Mesendoderm (in vitro differentiated cells): ENCODE data around the gene ISG20L2.

Experiments
- DNase-seq: peaks from one replicate; pipeline ENCODE4 v3.0.0; 2013
- H2AK5ac ChIP-seq: 2 replicates; pipeline ENCODE4 v1.6.1; 2013; ENCODE audit warnings: low read length, inconsistent platforms
- H2BK120ac ChIP-seq: 2 replicates; pipeline ENCODE4 v1.6.1; 2013; ENCODE audit warnings: low read depth, mild to moderate bottlenecking, low read length, moderate library complexity, mixed read lengths
- H2BK15ac ChIP-seq: replicated peaks from 2 replicates; pipeline ENCODE4 v1.6.1; 2013; ENCODE audit warnings: low read depth, mild to moderate bottlenecking, moderate library complexity
- H2BK5ac ChIP-seq: 2 replicates; pipeline ENCODE4 v1.6.1; 2013; ENCODE audit warnings: low read length, inconsistent platforms
- H3K18ac ChIP-seq: 2 replicates; pipeline ENCODE4 v1.6.1; 2013; ENCODE audit warnings: mild to moderate bottlenecking, low read length, mixed read lengths
- H3K23ac ChIP-seq: one replicate; pipeline ENCODE4 v1.6.1; 2013; ENCODE audit warnings: low read length
- H3K27ac ChIP-seq: 2 replicates; pipeline ENCODE4 v1.5.1; 2013; ENCODE audit warnings: low read depth, mild to moderate bottlenecking, inconsistent platforms, low read length, moderate library complexity
- H3K27me3 ChIP-seq: 2 replicates; pipeline ENCODE4 v1.6.1; 2013; ENCODE audit warnings: low read length, control low read depth, mild to moderate bottlenecking, inconsistent platforms; ENCODE audit not compliant: insufficient read depth, poor library complexity
- H3K36me3 ChIP-seq: 2 replicates; pipeline ENCODE4 v1.6.1; 2013; ENCODE audit warnings: low read length, inconsistent platforms; ENCODE audit not compliant: control insufficient read depth, insufficient read depth
- H3K4ac ChIP-seq: one replicate; pipeline ENCODE4 v1.6.1; 2013; ENCODE audit warnings: low read depth, mild to moderate bottlenecking, low read length, moderate library complexity
- H3K4me1 ChIP-seq: 2 replicates; pipeline ENCODE4 v1.6.1; 2013; ENCODE audit warnings: low read depth, low read length, inconsistent platforms; ENCODE audit not compliant: control insufficient read depth
- H3K4me2 ChIP-seq: 2 replicates; pipeline ENCODE4 v1.6.1; 2013; ENCODE audit warnings: low read length
- H3K4me3 ChIP-seq: 2 replicates; pipeline ENCODE4 v1.5.1; 2013; ENCODE audit warnings: mild to moderate bottlenecking, low read length
- H3K56ac ChIP-seq: one replicate; pipeline ENCODE4 v1.6.1; 2013; ENCODE audit warnings: low read length
- H3K79me1 ChIP-seq: 2 replicates; pipeline ENCODE4 v1.6.1; 2013; ENCODE audit warnings: low read length, inconsistent platforms
- H3K79me2 ChIP-seq: 2 replicates; pipeline ENCODE4 v1.6.1; 2013; ENCODE audit warnings: mild to moderate bottlenecking, low read length; ENCODE audit not compliant: control insufficient read depth, insufficient read depth
- H3K9ac ChIP-seq: 2 replicates; pipeline ENCODE4 v1.6.1; 2013; ENCODE audit warnings: low read length, inconsistent platforms
- H4K5ac ChIP-seq: one replicate; pipeline ENCODE4 v1.6.1; 2013; ENCODE audit warnings: low read length
- H4K8ac ChIP-seq: one replicate; pipeline ENCODE4 v1.6.1; 2013; ENCODE audit warnings: low read depth, mild to moderate bottlenecking, control low read depth, low read length, moderate library complexity
- WGBS: extraction: QIAGEN DNeasy Blood & Tissue Kit; methylation state at CpG from one replicate; pipeline ENCODE4 v1.1.7; 2013; ENCODE audit warnings: low lambda C conversion rate, missing lambda C conversion rate; ENCODE audit not compliant: insufficient coverage; ENCODE audit errors: extremely low coverage; 5-methylcytosine and 5-hydroxymethylcytosine counted together

Gene ISG20L2

DNA sequence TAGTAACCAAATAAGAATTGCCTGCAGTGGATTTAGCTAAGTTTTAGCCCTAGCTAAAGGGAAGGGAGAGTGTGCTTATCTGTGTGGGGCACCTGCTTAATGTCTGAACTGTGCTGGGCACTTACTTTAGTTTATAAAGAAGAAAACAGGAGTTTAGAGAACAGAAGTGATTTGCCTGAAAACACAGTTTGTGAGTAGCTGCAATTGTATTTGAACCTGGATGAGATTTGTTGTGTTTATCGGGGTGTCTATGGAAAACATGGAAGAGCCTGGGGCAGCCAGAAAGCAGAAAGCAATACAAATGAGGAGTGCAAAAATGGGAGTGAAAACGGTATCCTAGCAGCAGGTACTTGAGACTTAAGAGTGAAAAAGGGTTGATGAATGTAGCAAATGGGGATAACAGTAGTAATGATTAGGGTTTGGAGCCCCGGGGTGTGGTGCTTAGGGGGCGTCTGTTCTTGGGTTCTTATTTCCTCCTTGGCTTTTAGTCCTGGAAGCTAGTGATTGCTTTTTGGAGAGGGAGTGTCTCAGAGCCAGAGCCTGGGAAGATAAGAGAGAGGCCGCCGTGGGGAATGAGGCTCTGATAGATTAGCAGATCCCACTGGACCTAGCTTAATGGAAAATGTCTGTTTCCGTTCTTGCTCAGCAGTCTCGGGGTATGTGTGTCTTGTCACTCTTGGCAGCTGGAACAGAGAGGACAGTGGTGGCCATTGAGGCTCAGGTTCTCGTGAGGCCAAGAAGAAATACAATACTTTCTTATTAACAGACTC, 44.3 kb upstream of the ISG20L2 start:
- H2BK15ac ChIP-seq = no peak overlapping the region
- H2BK5ac ChIP-seq = no peak overlapping the region
- WGBS = no CpG with 5 or more reads among the region's 9 CpGs
- no peak overlapping the region for H3K4me3 ChIP-seq
- H3K27ac ChIP-seq = no peak overlapping the region
- peaks cover 4% of the 10 kb centered on the region for H3K36me3 ChIP-seq
- peaks cover 20% of the 10 kb centered on the region for H3K79me1 ChIP-seq
- H4K8ac ChIP-seq = no peak overlapping the region
- no peak overlapping the region for H2BK120ac ChIP-seq
- no peak overlapping the region for H3K9ac ChIP-seq
- no peak overlapping the region for H4K5ac ChIP-seq
- H3K18ac ChIP-seq = no peak overlapping the region
- H3K79me2 ChIP-seq = peaks cover 77% of the 10 kb centered on the region
- no peak overlapping the region for H3K56ac ChIP-seq
- DNase-seq = peak; percentile 57
- H3K27me3 ChIP-seq = no peaks in the 10 kb centered on the region
- H2AK5ac ChIP-seq = no peak overlapping the region
- H3K4ac ChIP-seq = no peak overlapping the region
- no peak overlapping the region for H3K4me2 ChIP-seq
- peaks cover 11% of the 10 kb centered on the region for H3K4me1 ChIP-seq
- H3K23ac ChIP-seq = no peak overlapping the region

- no peak overlapping the region for H3K4me3 ChIP-seq
- WGBS = no CpG with 5 or more reads among the region's 3 CpGs
Observed at GRCh38 chr1:156772222-156772621, 43.7 kb upstream of the ISG20L2 start.

GRCh38 chr1:156768610-156769295, 40.2 kb upstream of the ISG20L2 start:
- Histone ChIP-seq H2BK15ac (no peak overlapping the region), H2AK5ac (peak overlapping the region; percentile 87), H3K27ac (peak overlapping the region; percentile 68), H3K4me1 (peaks cover 13% of the 10 kb centered on the region), H4K5ac (no peak overlapping the region), H3K4ac (no peak overlapping the region), H3K23ac (no peak overlapping the region), H3K4me2 (peak overlapping the region; percentile 98), H3K18ac (no peak overlapping the region), H3K4me3 (peak overlapping the region; percentile 45), H2BK120ac (no peak overlapping the region), H3K36me3 (peaks cover 4% of the 10 kb centered on the region), H3K56ac (peak overlapping the region; percentile 86), H3K79me1 (peaks cover 16% of the 10 kb centered on the region), H3K9ac (peak overlapping the region; percentile 73), H2BK5ac (peak overlapping the region; percentile 86), H3K27me3 (no peaks in the 10 kb centered on the region), H4K8ac (no peak overlapping the region), H3K79me2 (peaks cover 56% of the 10 kb centered on the region)
- peak; percentile 71 for DNase-seq
- WGBS = no CpG with 5 or more reads among the region's 8 CpGs

More at GRCh38 chr1:156772222-156772621, 43.7 kb upstream of the ISG20L2 start:
- peaks cover 4% of the 10 kb centered on the region for H3K36me3 ChIP-seq
- no peak overlapping the region for H3K23ac ChIP-seq
- H3K4ac ChIP-seq = no peak overlapping the region
- H4K8ac ChIP-seq = no peak overlapping the region
- no peak overlapping the region for H3K27ac ChIP-seq
- peaks cover 78% of the 10 kb centered on the region for H3K79me2 ChIP-seq
- H3K4me1 ChIP-seq = peaks cover 11% of the 10 kb centered on the region
- no peak overlapping the region for H3K56ac ChIP-seq
- no peak overlapping the region for H2BK15ac ChIP-seq
- H2BK120ac ChIP-seq = no peak overlapping the region
- H3K9ac ChIP-seq = no peak overlapping the region
- H3K79me1 ChIP-seq = peaks cover 20% of the 10 kb centered on the region
- no peak overlapping the region for H3K4me2 ChIP-seq
- no peak for DNase-seq
- H3K18ac ChIP-seq = no peak overlapping the region
- H2AK5ac ChIP-seq = no peak overlapping the region
- H3K27me3 ChIP-seq = no peaks in the 10 kb centered on the region
- no peak overlapping the region for H4K5ac ChIP-seq
- no peak overlapping the region for H2BK5ac ChIP-seq

DNA sequence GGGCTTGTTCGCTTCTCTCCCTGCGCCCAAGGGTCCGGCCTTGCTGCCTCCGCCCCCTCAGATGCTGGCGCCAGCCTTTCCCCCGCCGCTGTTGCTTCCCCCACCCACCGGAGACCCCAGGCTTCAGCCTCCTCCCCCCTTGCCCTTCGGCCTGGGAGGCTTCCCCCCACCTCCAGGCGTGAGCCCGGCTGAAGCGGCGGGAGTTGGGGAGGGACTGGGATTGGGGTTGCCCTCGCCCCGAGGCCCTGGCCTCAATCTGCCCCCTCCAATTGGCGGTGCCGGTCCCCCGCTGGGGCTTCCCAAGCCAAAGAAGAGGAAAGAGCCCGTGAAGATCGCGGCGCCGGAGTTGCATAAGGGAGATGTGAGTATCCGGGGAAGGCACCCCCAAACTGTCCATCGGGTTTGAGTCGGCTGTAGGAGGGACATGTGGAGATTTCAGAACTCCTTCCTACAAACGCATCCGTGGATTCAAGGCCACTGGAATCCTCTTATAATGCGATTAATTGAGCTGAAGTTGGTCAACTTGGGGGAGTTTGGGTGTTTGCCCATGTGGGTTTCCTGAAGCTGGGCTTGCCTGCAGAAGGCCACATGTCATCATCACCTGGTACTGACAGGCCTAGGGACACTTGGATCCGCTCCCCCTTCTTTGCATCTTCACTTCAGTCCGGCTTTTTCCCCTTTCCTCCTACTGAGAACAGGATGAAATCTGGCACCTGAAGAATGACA, 39.5 kb upstream of the ISG20L2 start:
- Histone ChIP-seq H2AK5ac (peak overlapping the region; percentile 56), H2BK120ac (peak overlapping the region; percentile 73), H3K4me2 (peak overlapping the region; percentile 98), H2BK5ac (peak overlapping the region; percentile 40), H3K9ac (peak overlapping the region; percentile 73), H3K56ac (peak overlapping the region; percentile 86), H3K79me1 (peaks cover 14% of the 10 kb centered on the region), H4K8ac (peak overlapping the region; percentile 88), H3K4ac (peak overlapping the region; percentile 85), H3K27ac (peak overlapping the region; percentile 78), H3K4me1 (peaks cover 13% of the 10 kb centered on the region), H2BK15ac (no peak overlapping the region), H3K23ac (peak overlapping the region; percentile 68), H4K5ac (no peak overlapping the region), H3K79me2 (peaks cover 48% of the 10 kb centered on the region), H3K36me3 (peaks cover 2% of the 10 kb centered on the region), H3K18ac (peak overlapping the region; percentile 91), H3K27me3 (no peaks in the 10 kb centered on the region), H3K4me3 (peak overlapping the region; percentile 45)
- no CpG with 5 or more reads among the region's 31 CpGs for WGBS
- peak; percentile 58 for DNase-seq

DNA sequence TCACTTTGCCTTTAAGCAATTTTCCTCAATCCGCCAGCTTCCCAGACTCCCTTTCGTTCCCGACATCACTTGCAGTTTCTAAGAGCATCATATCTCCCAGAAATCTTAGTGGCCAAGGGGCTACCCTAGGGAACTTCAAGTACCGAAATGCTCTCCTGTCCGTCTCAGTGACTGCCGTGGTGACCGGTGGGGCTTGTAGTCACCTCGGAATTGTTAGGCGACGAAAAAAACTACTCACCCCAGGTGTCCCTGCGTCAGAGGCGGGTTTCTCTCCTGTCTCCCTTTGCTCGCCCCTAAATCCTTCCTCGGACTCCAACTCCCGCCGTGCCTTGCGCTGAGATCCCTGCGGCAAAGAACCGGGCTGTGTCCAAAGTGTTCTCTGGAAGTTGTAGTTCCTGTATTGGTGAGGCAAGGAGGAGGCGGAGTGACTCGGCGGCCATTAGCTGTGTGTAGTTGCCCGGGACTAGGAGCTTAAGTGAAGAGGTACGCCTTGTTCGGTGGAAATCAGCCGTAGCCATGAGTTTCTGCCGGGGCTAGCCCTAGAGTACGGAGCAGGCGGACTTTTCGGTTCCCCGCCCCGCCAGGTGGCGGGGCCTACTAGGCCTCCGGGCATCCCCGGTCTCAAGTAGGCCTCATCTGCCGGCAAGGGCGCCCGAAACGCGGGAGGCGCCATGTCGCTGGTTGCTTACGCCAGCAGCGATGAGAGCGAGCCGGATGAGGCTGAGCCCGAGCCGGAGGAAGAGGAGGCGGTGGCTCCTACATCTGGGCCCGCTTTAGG, 38.7 kb upstream of the ISG20L2 start, which contains the start of gene PRCC:
Gene PRCC (plus strand): TSS at position 435 of the 778 bp plus-strand sequence. CDS start 237 bp downstream, at position 672.
- no CpG with 5 or more reads among the region's 50 CpGs for WGBS
- peak; percentile 100 for DNase-seq
- Histone ChIP-seq H3K79me1 (peaks cover 14% of the 10 kb centered on the region), H2BK15ac (no peak within 1 kb of the TSS), H2BK5ac (peak within 1 kb of the TSS; percentile 86), H2AK5ac (peak within 1 kb of the TSS; percentile 85), H3K36me3 (peaks cover 2% of the 10 kb centered on the region), H3K4me1 (peaks cover 13% of the 10 kb centered on the region), H3K4me2 (peak within 1 kb of the TSS; percentile 98), H4K8ac (peak within 1 kb of the TSS; percentile 88), H3K9ac (peak within 1 kb of the TSS; percentile 80), H3K27me3 (no peaks in the 10 kb centered on the region), H2BK120ac (peak within 1 kb of the TSS; percentile 73), H3K27ac (peak within 1 kb of the TSS; percentile 78), H3K18ac (peak within 1 kb of the TSS; percentile 91), H3K4me3 (peak within 1 kb of the TSS; percentile 45), H3K23ac (peak within 1 kb of the TSS; percentile 68), H3K56ac (peak within 1 kb of the TSS; percentile 97), H4K5ac (peak within 1 kb of the TSS; percentile 97), H3K4ac (peak within 1 kb of the TSS; percentile 85), H3K79me2 (peaks cover 42% of the 10 kb centered on the region)
